Activated T-helper 1 cell treated with anti-CD3 and anti-CD28 coated beads, Interleukin-12 subunit alpha, Interleukin-12 subunit beta, Interleukin-2, Interleukin-4 antibody, amounts not matched to agents 30 ng/mL and 10 ng/mL and 1 ng/mL, durations not matched to agents 14 hours and 24 hours and 36 hours (primary cell): ENCODE results near the gene METTL21A. TPM values are rescaled to one million over a fixed set of nuclear protein-coding genes. Genes with fewer than 3 reads are reported as not detected.
"Not testable (repeated sequence)": the region's sequence is repeated elsewhere in the genome, so short reads cannot be mapped to it uniquely, and the experiment has no call there.

Experiments used
- DNase-seq: peaks from one replicate; pipeline ENCODE4 v3.0.0; 2021; ENCODE audit warnings: low spot score
- H3K27ac Mint-ChIP-seq: one replicate; pipeline ENCODE4 v1.8.0; 2021; ENCODE audit warnings: mild to moderate bottlenecking, mixed read lengths
- H3K27me3 Mint-ChIP-seq: one replicate; pipeline ENCODE4 v1.8.0; 2022; ENCODE audit warnings: mild to moderate bottlenecking, moderate library complexity, mixed read lengths; ENCODE audit not compliant: insufficient read depth
- H3K36me3 Mint-ChIP-seq: one replicate; pipeline ENCODE4 v1.8.0; 2021; ENCODE audit warnings: low read depth, mixed read lengths
- H3K4me1 Mint-ChIP-seq: one replicate; pipeline ENCODE4 v1.8.0; 2021; ENCODE audit warnings: low read depth, mixed read lengths
- H3K4me3 Mint-ChIP-seq: one replicate; pipeline ENCODE4 v1.8.0; 2021; ENCODE audit warnings: mild to moderate bottlenecking, moderate library complexity, mixed read lengths
- H3K9me3 Mint-ChIP-seq: one replicate; pipeline ENCODE4 v1.8.0; 2021; ENCODE audit warnings: mixed read lengths
- intact Hi-C: fragments of 100-400 bp; cut with micrococcal nuclease; formaldehyde crosslinking; loops from one replicate; pipeline ENCODE4 v1.15.1; 2024
- total RNA-seq: library from RNA; stranded (reverse); gene quantifications from 2 replicates; pipeline ENCODE4 v1.2.3, GENCODE V29; 2022

Gene METTL21A
- total RNA-seq, 1 donor from 2014 or later: 33.2 TPM

- Mint-ChIP-seq H3K4me3 (no peak overlapping the region), H3K27me3 (no peaks in the 10 kb centered on the region), H3K9me3 (peaks cover 17% of the 10 kb centered on the region), H3K4me1 (no peaks in the 10 kb centered on the region), H3K36me3 (no peaks in the 10 kb centered on the region), H3K27ac (no peak overlapping the region)
- DNase-seq: no peak
- intact Hi-C loops: no loop called here
Observed at GRCh38 chr2:207640160-207640559, 15.0 kb upstream of the METTL21A start.

- peaks cover 17% of the 10 kb centered on the region for H3K9me3 Mint-ChIP-seq
- H3K36me3 Mint-ChIP-seq, intact Hi-C loops, H3K27ac Mint-ChIP-seq, DNase-seq, H3K4me3 Mint-ChIP-seq, H3K4me1 Mint-ChIP-seq, H3K27me3 Mint-ChIP-seq: not testable (repeated sequence)
Observed at GRCh38 chr2:207639288-207639687, 14.1 kb upstream of the METTL21A start.

GRCh38 chr2:207635468-207636200 is 10.4 kb upstream of the METTL21A start:
- Mint-ChIP-seq H3K27me3 (no peaks in the 10 kb centered on the region), H3K36me3 (no peaks in the 10 kb centered on the region), H3K4me1 (no peaks in the 10 kb centered on the region), H3K9me3 (peaks cover 5% of the 10 kb centered on the region), H3K4me3 (no peak overlapping the region), H3K27ac (no peak overlapping the region)
- no peak for DNase-seq
- intact Hi-C loops: no loop called here

- Mint-ChIP-seq H3K36me3 (no peaks in the 10 kb centered on the region), H3K4me1 (no peaks in the 10 kb centered on the region), H3K4me3 (no peak overlapping the region), H3K27me3 (no peaks in the 10 kb centered on the region), H3K9me3 (no peaks in the 10 kb centered on the region), H3K27ac (no peak overlapping the region)
- no peak for DNase-seq
- intact Hi-C loops: no loop called here
Observed at GRCh38 chr2:207633686-207634085, 8.5 kb upstream of the METTL21A start.

- Mint-ChIP-seq H3K27ac (no peak overlapping the region), H3K36me3 (no peaks in the 10 kb centered on the region), H3K9me3 (no peaks in the 10 kb centered on the region), H3K4me3 (no peak overlapping the region), H3K4me1 (peaks cover under 1% of the 10 kb centered on the region), H3K27me3 (no peaks in the 10 kb centered on the region)
- intact Hi-C loops: no loop called here
- DNase-seq: no peak
Observed at GRCh38 chr2:207632575-207633493, 7.6 kb upstream of the METTL21A start.

GRCh38 chr2:207630491-207630890 is 5.3 kb upstream of the METTL21A start:
- peaks cover 2% of the 10 kb centered on the region for H3K36me3 Mint-ChIP-seq
- no peak for DNase-seq
- intact Hi-C loops: no loop called here
- H3K4me1 Mint-ChIP-seq: peaks cover 8% of the 10 kb centered on the region
- no peaks in the 10 kb centered on the region for H3K9me3 Mint-ChIP-seq
- H3K4me3 Mint-ChIP-seq: no peak overlapping the region
- H3K27me3 Mint-ChIP-seq: no peaks in the 10 kb centered on the region
- H3K27ac Mint-ChIP-seq: no peak overlapping the region

- peaks cover 2% of the 10 kb centered on the region for H3K36me3 Mint-ChIP-seq
- H3K27me3 Mint-ChIP-seq: no peaks in the 10 kb centered on the region
- H3K4me3 Mint-ChIP-seq: no peak overlapping the region
- DNase-seq: no peak
- H3K4me1 Mint-ChIP-seq: peaks cover 8% of the 10 kb centered on the region
- no peaks in the 10 kb centered on the region for H3K9me3 Mint-ChIP-seq
- H3K27ac Mint-ChIP-seq: no peak overlapping the region
- intact Hi-C loops: loop anchor here (5.0 to 10.0 kb wide), 5 partner anchors 37 to 1545 kb away; partner anchors contain the start of gene INO80D
Observed at GRCh38 chr2:207629553-207629952, 4.4 kb upstream of the METTL21A start.

- Mint-ChIP-seq H3K9me3 (no peaks in the 10 kb centered on the region), H3K4me1 (peaks cover 47% of the 10 kb centered on the region)
- DNase-seq: peak; percentile 64
Observed at GRCh38 chr2:207624185-207625013, 795 bp downstream of the METTL21A start.

GRCh38 chr2:207621501-207622039 is 3.6 kb downstream of the METTL21A start:
- intact Hi-C loops: loop anchor here (10.0 kb wide), 2 partner anchors 287 to 1537 kb away; partner anchors contain the start of gene INO80D
- H3K9me3 Mint-ChIP-seq: no peaks in the 10 kb centered on the region
- H3K4me1 Mint-ChIP-seq: peaks cover 40% of the 10 kb centered on the region
- H3K27ac Mint-ChIP-seq: no peak overlapping the region
- H3K36me3 Mint-ChIP-seq: peaks cover 28% of the 10 kb centered on the region
- no peak for DNase-seq
- no peaks in the 10 kb centered on the region for H3K27me3 Mint-ChIP-seq
- no peak overlapping the region for H3K4me3 Mint-ChIP-seq

More at GRCh38 chr2:207624185-207625013, 795 bp downstream of the METTL21A start:
- H3K27me3 Mint-ChIP-seq: no peaks in the 10 kb centered on the region
- peaks cover 20% of the 10 kb centered on the region for H3K36me3 Mint-ChIP-seq
- H3K27ac Mint-ChIP-seq: peak overlapping the region; percentile 83
- H3K4me3 Mint-ChIP-seq: peak overlapping the region; percentile 85
- intact Hi-C loops: loop anchor here (1.0 to 10.0 kb wide), 14 partner anchors 32 to 1540 kb away; partner anchors contain the start of genes CCNYL1, CREB1, EEF1B2 and FASTKD2

- DNase-seq: no peak
- intact Hi-C loops: loop anchor here (10.0 kb wide), 2 partner anchors 285 to 1535 kb away; partner anchors contain the start of gene INO80D
- Mint-ChIP-seq H3K4me1 (peaks cover 40% of the 10 kb centered on the region), H3K9me3 (no peaks in the 10 kb centered on the region), H3K4me3 (peak overlapping the region; percentile 1), H3K27me3 (no peaks in the 10 kb centered on the region), H3K36me3 (peaks cover 35% of the 10 kb centered on the region), H3K27ac (peak overlapping the region; percentile 21)
Observed at GRCh38 chr2:207619764-207620203, 5.4 kb downstream of the METTL21A start.

- no peak for DNase-seq
- intact Hi-C loops: no loop called here
- H3K27me3 Mint-ChIP-seq: no peaks in the 10 kb centered on the region
- peaks cover 29% of the 10 kb centered on the region for H3K4me1 Mint-ChIP-seq
- peaks cover 38% of the 10 kb centered on the region for H3K36me3 Mint-ChIP-seq
- no peaks in the 10 kb centered on the region for H3K9me3 Mint-ChIP-seq
- H3K27ac Mint-ChIP-seq: no peak overlapping the region
- no peak overlapping the region for H3K4me3 Mint-ChIP-seq
Observed at GRCh38 chr2:207617011-207617671, 8.1 kb downstream of the METTL21A start.
